Measurements from ENCODE around the gene KCNS1. TPM values are rescaled to one million over a fixed set of nuclear protein-coding genes. Genes with fewer than 3 reads are reported as not detected.
A peak's percentile ranks its signal among the peaks of the same experiment; 100 is the strongest.

KCNS1 gene
- total RNA-seq, 1 donor from 2014 or later = 0.49 TPM

- intact Hi-C loops (cut with micrococcal nuclease) = no loop called here
These were observed 15.1 kb downstream of the KCNS1 start for GRCh38 chr20:45085867-45086266.

GRCh38 chr20:45085289-45085688, 15.6 kb downstream of the KCNS1 start:
- Mint-ChIP-seq H3K4me3 (no peak overlapping the region), H3K27ac (no peak overlapping the region), H3K27me3 (ENCODE audit: insufficient read depth) (no peaks in the 10 kb centered on the region), H3K4me1 (ENCODE audit: low read depth) (peaks cover 16% of the 10 kb centered on the region), H3K9me3 (no peaks in the 10 kb centered on the region), H3K36me3 (ENCODE audit: low read depth) (peaks cover 55% of the 10 kb centered on the region)
- intact Hi-C loops (cut with micrococcal nuclease) = no loop called here
- no peak for DNase-seq (ENCODE audit: low spot score)

More at GRCh38 chr20:45085867-45086266, 15.1 kb downstream of the KCNS1 start:
- Mint-ChIP-seq H3K27me3 (ENCODE audit: insufficient read depth) (no peaks in the 10 kb centered on the region), H3K4me3 (no peak overlapping the region), H3K27ac (no peak overlapping the region), H3K36me3 (ENCODE audit: low read depth) (peaks cover 53% of the 10 kb centered on the region), H3K4me1 (ENCODE audit: low read depth) (peaks cover 16% of the 10 kb centered on the region), H3K9me3 (no peaks in the 10 kb centered on the region)
- no peak for DNase-seq (ENCODE audit: low spot score)

- Mint-ChIP-seq H3K4me1 (ENCODE audit: low read depth) (peaks cover 16% of the 10 kb centered on the region), H3K27me3 (ENCODE audit: insufficient read depth) (no peaks in the 10 kb centered on the region), H3K4me3 (no peak overlapping the region), H3K36me3 (ENCODE audit: low read depth) (peaks cover 61% of the 10 kb centered on the region), H3K9me3 (no peaks in the 10 kb centered on the region), H3K27ac (no peak overlapping the region)
- DNase-seq (ENCODE audit: low spot score) = no peak
- intact Hi-C loops (cut with micrococcal nuclease) = no loop called here
These were observed 17.8 kb downstream of the KCNS1 start for GRCh38 chr20:45083127-45083526.

GRCh38 chr20:45082468-45082867, 18.5 kb downstream of the KCNS1 start:
- no peak overlapping the region for H3K4me3 Mint-ChIP-seq
- no peak overlapping the region for H3K27ac Mint-ChIP-seq
- H3K27me3 Mint-ChIP-seq (ENCODE audit: insufficient read depth) = no peaks in the 10 kb centered on the region
- DNase-seq (ENCODE audit: low spot score) = no peak
- H3K9me3 Mint-ChIP-seq = no peaks in the 10 kb centered on the region
- peaks cover 56% of the 10 kb centered on the region for H3K36me3 Mint-ChIP-seq (ENCODE audit: low read depth)
- H3K4me1 Mint-ChIP-seq (ENCODE audit: low read depth) = peaks cover 15% of the 10 kb centered on the region
- intact Hi-C loops (cut with micrococcal nuclease) = no loop called here

- Mint-ChIP-seq H3K9me3 (no peaks in the 10 kb centered on the region), H3K4me3 (no peak overlapping the region), H3K4me1 (ENCODE audit: low read depth) (peaks cover 4% of the 10 kb centered on the region), H3K27me3 (ENCODE audit: insufficient read depth) (no peaks in the 10 kb centered on the region), H3K36me3 (ENCODE audit: low read depth) (peaks cover 62% of the 10 kb centered on the region), H3K27ac (no peak overlapping the region)
- intact Hi-C loops (cut with micrococcal nuclease) = loop anchor here (2.0 kb wide), 1 partner anchor 16 kb away; no protein-coding TSS in a partner anchor
- no peak for DNase-seq (ENCODE audit: low spot score)
These were observed 19.9 kb downstream of the KCNS1 start for GRCh38 chr20:45080867-45081624.

GRCh38 chr20:45077559-45077958, 23.4 kb downstream of the KCNS1 start:
- no peak overlapping the region for H3K27ac Mint-ChIP-seq
- intact Hi-C loops (cut with micrococcal nuclease) = no loop called here

GRCh38 chr20:45073221-45073620, 27.7 kb downstream of the KCNS1 start:
- Mint-ChIP-seq H3K27me3 (ENCODE audit: insufficient read depth) (no peaks in the 10 kb centered on the region), H3K36me3 (ENCODE audit: low read depth) (peaks cover 45% of the 10 kb centered on the region), H3K27ac (peak overlapping the region; percentile 67), H3K4me1 (ENCODE audit: low read depth) (peaks cover 22% of the 10 kb centered on the region), H3K4me3 (no peak overlapping the region), H3K9me3 (no peaks in the 10 kb centered on the region)
- intact Hi-C loops (cut with micrococcal nuclease) = no loop called here
- no peak for DNase-seq (ENCODE audit: low spot score)

More at GRCh38 chr20:45077559-45077958, 23.4 kb downstream of the KCNS1 start:
- peaks cover 12% of the 10 kb centered on the region for H3K4me1 Mint-ChIP-seq (ENCODE audit: low read depth)
- no peaks in the 10 kb centered on the region for H3K27me3 Mint-ChIP-seq (ENCODE audit: insufficient read depth)
- DNase-seq (ENCODE audit: low spot score) = no peak
- no peaks in the 10 kb centered on the region for H3K9me3 Mint-ChIP-seq
- peaks cover 54% of the 10 kb centered on the region for H3K36me3 Mint-ChIP-seq (ENCODE audit: low read depth)
- no peak overlapping the region for H3K4me3 Mint-ChIP-seq

- DNase-seq (ENCODE audit: low spot score) = no peak
- Mint-ChIP-seq H3K36me3 (ENCODE audit: low read depth) (peaks cover 44% of the 10 kb centered on the region), H3K4me1 (ENCODE audit: low read depth) (peaks cover 22% of the 10 kb centered on the region), H3K27ac (no peak overlapping the region), H3K9me3 (no peaks in the 10 kb centered on the region), H3K27me3 (ENCODE audit: insufficient read depth) (no peaks in the 10 kb centered on the region), H3K4me3 (no peak overlapping the region)
- intact Hi-C loops (cut with micrococcal nuclease) = no loop called here
These were observed 28.9 kb downstream of the KCNS1 start for GRCh38 chr20:45072066-45072465.

GRCh38 chr20:45070932-45071632, 29.8 kb downstream of the KCNS1 start:
- Mint-ChIP-seq H3K4me3 (no peak overlapping the region), H3K4me1 (ENCODE audit: low read depth) (peaks cover 22% of the 10 kb centered on the region), H3K27me3 (ENCODE audit: insufficient read depth) (no peaks in the 10 kb centered on the region), H3K36me3 (ENCODE audit: low read depth) (peaks cover 42% of the 10 kb centered on the region), H3K9me3 (no peaks in the 10 kb centered on the region), H3K27ac (no peak overlapping the region)
- DNase-seq (ENCODE audit: low spot score) = no peak
- intact Hi-C loops (cut with micrococcal nuclease) = no loop called here

- H3K4me3 Mint-ChIP-seq = no peak overlapping the region
- peaks cover 35% of the 10 kb centered on the region for H3K4me1 Mint-ChIP-seq (ENCODE audit: low read depth)
These were observed 31.7 kb downstream of the KCNS1 start for GRCh38 chr20:45069261-45069660.

GRCh38 chr20:45067558-45067957, 33.4 kb downstream of the KCNS1 start:
- no peaks in the 10 kb centered on the region for H3K27me3 Mint-ChIP-seq (ENCODE audit: insufficient read depth)
- no peak overlapping the region for H3K27ac Mint-ChIP-seq
- H3K4me3 Mint-ChIP-seq = no peak overlapping the region
- H3K4me1 Mint-ChIP-seq (ENCODE audit: low read depth) = peaks cover 30% of the 10 kb centered on the region
- intact Hi-C loops (cut with micrococcal nuclease) = no loop called here
- H3K36me3 Mint-ChIP-seq (ENCODE audit: low read depth) = peaks cover 38% of the 10 kb centered on the region
- no peak for DNase-seq (ENCODE audit: low spot score)
- H3K9me3 Mint-ChIP-seq = no peaks in the 10 kb centered on the region

More at GRCh38 chr20:45069261-45069660, 31.7 kb downstream of the KCNS1 start:
- intact Hi-C loops (cut with micrococcal nuclease) = no loop called here
- H3K27ac Mint-ChIP-seq = peak overlapping the region; percentile 10
- H3K9me3 Mint-ChIP-seq = no peaks in the 10 kb centered on the region
- no peaks in the 10 kb centered on the region for H3K27me3 Mint-ChIP-seq (ENCODE audit: insufficient read depth)
- DNase-seq (ENCODE audit: low spot score) = no peak
- H3K36me3 Mint-ChIP-seq (ENCODE audit: low read depth) = peaks cover 41% of the 10 kb centered on the region

- no peak for DNase-seq (ENCODE audit: low spot score)
- Mint-ChIP-seq H3K27me3 (ENCODE audit: insufficient read depth) (no peaks in the 10 kb centered on the region), H3K36me3 (ENCODE audit: low read depth) (peaks cover 42% of the 10 kb centered on the region), H3K4me1 (ENCODE audit: low read depth) (peaks cover 30% of the 10 kb centered on the region), H3K27ac (no peak overlapping the region), H3K9me3 (no peaks in the 10 kb centered on the region), H3K4me3 (no peak overlapping the region)
- intact Hi-C loops (cut with micrococcal nuclease) = no loop called here
These were observed 33.8 kb downstream of the KCNS1 start for GRCh38 chr20:45067087-45067486.

GRCh38 chr20:45066372-45066771, 34.6 kb downstream of the KCNS1 start:
- intact Hi-C loops (cut with micrococcal nuclease) = no loop called here
- Mint-ChIP-seq H3K9me3 (no peaks in the 10 kb centered on the region), H3K4me1 (ENCODE audit: low read depth) (peaks cover 30% of the 10 kb centered on the region), H3K27ac (no peak overlapping the region), H3K4me3 (no peak overlapping the region), H3K27me3 (ENCODE audit: insufficient read depth) (no peaks in the 10 kb centered on the region), H3K36me3 (ENCODE audit: low read depth) (peaks cover 43% of the 10 kb centered on the region)
- no peak for DNase-seq (ENCODE audit: low spot score)

All from activated T-helper 1 cell treated with anti-CD3 and anti-CD28 coated beads, Interleukin-12 subunit alpha, Interleukin-12 subunit beta, Interleukin-2, Interleukin-4 antibody, amounts not matched to agents 30 ng/mL and 10 ng/mL and 1 ng/mL, durations not matched to agents 14 hours and 24 hours and 36 hours (primary cell).